Measurements from ENCODE around the gene RCOR3.
"Not testable (repeated sequence)": the region's sequence is repeated elsewhere in the genome, so short reads cannot be mapped to it uniquely, and the experiment has no call there.

Gene RCOR3

GRCh38 chr1:211296396-211296795, 37.2 kb downstream of the RCOR3 start:
- DNase-seq (ENCODE audit: low read depth) = no peak
- peaks cover 85% of the 10 kb centered on the region for H3K36me3 ChIP-seq (ENCODE audit: control insufficient read depth, insufficient read depth, low read length, severe bottlenecking)

GRCh38 chr1:211305044-211305443, 45.9 kb downstream of the RCOR3 start:
- Histone ChIP-seq H3K9ac (ENCODE audit: low read length) (no peak overlapping the region), H3K27me3 (replicated peaks; ENCODE audit: control insufficient read depth, insufficient read depth, low read length) (no peaks in the 10 kb centered on the region), H3K36me3 (ENCODE audit: control insufficient read depth, insufficient read depth, low read length, severe bottlenecking) (peaks cover 65% of the 10 kb centered on the region), H3K9me3 (ENCODE audit: control insufficient read depth, low read length) (no peaks in the 10 kb centered on the region), H3K4me3 (ENCODE audit: low read length) (no peak overlapping the region), H3K4me1 (ENCODE audit: control insufficient read depth, insufficient read depth, low read length) (peaks cover 13% of the 10 kb centered on the region)
- DNase-seq (ENCODE audit: low read depth) = peak; percentile 58

More at GRCh38 chr1:211296396-211296795, 37.2 kb downstream of the RCOR3 start:
- Histone ChIP-seq H3K9me3 (ENCODE audit: control insufficient read depth, low read length) (no peaks in the 10 kb centered on the region), H3K9ac (ENCODE audit: low read length) (no peak overlapping the region), H3K4me1 (ENCODE audit: control insufficient read depth, insufficient read depth, low read length) (no peaks in the 10 kb centered on the region), H3K4me3 (ENCODE audit: low read length) (no peak overlapping the region), H3K27me3 (replicated peaks; ENCODE audit: control insufficient read depth, insufficient read depth, low read length) (no peaks in the 10 kb centered on the region)

DNA sequence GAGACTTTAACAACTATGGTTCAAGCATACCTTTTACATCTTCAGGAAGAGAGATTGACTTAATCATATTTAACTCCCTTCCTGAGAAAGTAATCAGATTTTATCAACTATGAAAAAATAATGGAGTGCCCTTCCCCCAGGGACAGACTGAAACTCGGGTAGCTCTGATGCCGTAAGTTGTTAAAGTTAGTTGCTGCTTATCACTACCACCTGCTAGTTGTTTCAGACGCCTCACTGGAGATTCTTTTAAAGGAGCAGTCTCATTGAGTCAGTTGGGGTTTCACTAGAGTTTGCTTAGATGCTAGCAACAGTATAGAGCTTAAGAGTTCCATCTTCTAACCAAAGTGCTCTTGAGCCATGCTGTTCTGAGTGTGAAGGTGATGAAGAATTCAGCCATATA, 50.5 kb downstream of the RCOR3 start:
- H3K4me3 ChIP-seq (ENCODE audit: low read length) = no peak overlapping the region
- H3K4me1 ChIP-seq (ENCODE audit: control insufficient read depth, insufficient read depth, low read length) = peaks cover 10% of the 10 kb centered on the region
- H3K9me3 ChIP-seq (ENCODE audit: control insufficient read depth, low read length) = no peaks in the 10 kb centered on the region
- no peaks in the 10 kb centered on the region for H3K27me3 ChIP-seq (replicated peaks; ENCODE audit: control insufficient read depth, insufficient read depth, low read length)
- no peak overlapping the region for H3K9ac ChIP-seq (ENCODE audit: low read length)
- no peak for DNase-seq (ENCODE audit: low read depth)
- H3K36me3 ChIP-seq (ENCODE audit: control insufficient read depth, insufficient read depth, low read length, severe bottlenecking) = peaks cover 56% of the 10 kb centered on the region

GRCh38 chr1:211313392-211313791, 54.2 kb downstream of the RCOR3 start:
- peaks cover 61% of the 10 kb centered on the region for H3K36me3 ChIP-seq (ENCODE audit: control insufficient read depth, insufficient read depth, low read length, severe bottlenecking)
- no peaks in the 10 kb centered on the region for H3K9me3 ChIP-seq (ENCODE audit: control insufficient read depth, low read length)
- no peaks in the 10 kb centered on the region for H3K27me3 ChIP-seq (replicated peaks; ENCODE audit: control insufficient read depth, insufficient read depth, low read length)
- no peak overlapping the region for H3K4me3 ChIP-seq (ENCODE audit: low read length)
- DNase-seq (ENCODE audit: low read depth) = no peak
- H3K9ac ChIP-seq (ENCODE audit: low read length) = no peak overlapping the region
- peaks cover 11% of the 10 kb centered on the region for H3K4me1 ChIP-seq (ENCODE audit: control insufficient read depth, insufficient read depth, low read length)

GRCh38 chr1:211318576-211319280, 59.6 kb downstream of the RCOR3 start:
- DNase-seq (ENCODE audit: low read depth) = no peak
- H3K9ac ChIP-seq (ENCODE audit: low read length) = no peak overlapping the region
- H3K4me1 ChIP-seq (ENCODE audit: control insufficient read depth, insufficient read depth, low read length) = peaks cover 17% of the 10 kb centered on the region
- H3K27me3 ChIP-seq (replicated peaks; ENCODE audit: control insufficient read depth, insufficient read depth, low read length) = no peaks in the 10 kb centered on the region
- H3K9me3 ChIP-seq (ENCODE audit: control insufficient read depth, low read length) = no peaks in the 10 kb centered on the region
- H3K4me3 ChIP-seq (ENCODE audit: low read length) = no peak overlapping the region
- peaks cover 32% of the 10 kb centered on the region for H3K36me3 ChIP-seq (ENCODE audit: control insufficient read depth, insufficient read depth, low read length, severe bottlenecking)

DNA sequence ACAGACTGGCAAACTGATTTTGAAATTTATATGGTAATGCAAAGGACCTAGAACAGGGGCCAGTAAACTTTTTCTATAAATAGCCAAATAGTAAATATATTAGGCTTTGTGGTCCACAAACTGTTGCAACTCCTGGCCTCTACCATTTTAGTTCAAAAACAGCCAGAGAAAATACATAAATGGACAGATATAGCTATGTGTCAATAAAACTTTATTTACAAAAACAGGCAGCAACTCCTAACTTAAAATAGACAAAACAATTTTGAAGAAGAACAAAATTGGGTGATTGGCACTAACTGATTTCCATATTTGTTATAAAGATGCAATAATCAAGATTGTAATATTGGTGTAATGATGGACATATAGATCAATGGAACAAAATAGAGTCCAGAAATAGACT, 60.7 kb downstream of the RCOR3 start:
- Histone ChIP-seq H3K4me1 (ENCODE audit: control insufficient read depth, insufficient read depth, low read length) (peaks cover 17% of the 10 kb centered on the region), H3K36me3 (ENCODE audit: control insufficient read depth, insufficient read depth, low read length, severe bottlenecking) (peaks cover 21% of the 10 kb centered on the region), H3K9ac (ENCODE audit: low read length) (no peak overlapping the region), H3K27me3 (replicated peaks; ENCODE audit: control insufficient read depth, insufficient read depth, low read length) (no peaks in the 10 kb centered on the region), H3K4me3 (ENCODE audit: low read length) (no peak overlapping the region), H3K9me3 (ENCODE audit: control insufficient read depth, low read length) (no peaks in the 10 kb centered on the region)
- no peak for DNase-seq (ENCODE audit: low read depth)

DNA sequence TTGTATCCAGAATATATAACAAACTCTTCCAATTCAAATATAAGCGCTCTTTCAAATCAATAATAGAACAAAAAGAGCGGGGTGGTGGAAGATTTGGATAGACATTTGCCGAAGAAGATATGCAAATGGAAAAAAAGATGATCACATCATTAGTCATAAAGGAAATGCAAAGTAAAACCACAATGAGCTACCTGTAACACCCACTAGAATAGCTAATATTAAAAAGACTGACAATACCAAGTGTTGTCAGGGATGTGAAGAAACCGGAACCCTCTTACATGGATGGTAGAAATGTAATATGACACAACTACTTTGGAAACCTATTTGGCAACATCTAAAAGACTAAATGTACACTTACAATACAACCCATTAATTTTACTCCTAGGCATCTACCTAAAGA, 61.8 kb downstream of the RCOR3 start:
- Histone ChIP-seq H3K9me3 (ENCODE audit: control insufficient read depth, low read length) (no peaks in the 10 kb centered on the region), H3K4me1 (ENCODE audit: control insufficient read depth, insufficient read depth, low read length) (peaks cover 17% of the 10 kb centered on the region), H3K27me3 (replicated peaks; ENCODE audit: control insufficient read depth, insufficient read depth, low read length) (no peaks in the 10 kb centered on the region), H3K9ac (ENCODE audit: low read length) (no peak overlapping the region), H3K4me3 (ENCODE audit: low read length) (no peak overlapping the region), H3K36me3 (ENCODE audit: control insufficient read depth, insufficient read depth, low read length, severe bottlenecking) (peaks cover 10% of the 10 kb centered on the region)
- DNase-seq (ENCODE audit: low read depth) = no peak

DNA sequence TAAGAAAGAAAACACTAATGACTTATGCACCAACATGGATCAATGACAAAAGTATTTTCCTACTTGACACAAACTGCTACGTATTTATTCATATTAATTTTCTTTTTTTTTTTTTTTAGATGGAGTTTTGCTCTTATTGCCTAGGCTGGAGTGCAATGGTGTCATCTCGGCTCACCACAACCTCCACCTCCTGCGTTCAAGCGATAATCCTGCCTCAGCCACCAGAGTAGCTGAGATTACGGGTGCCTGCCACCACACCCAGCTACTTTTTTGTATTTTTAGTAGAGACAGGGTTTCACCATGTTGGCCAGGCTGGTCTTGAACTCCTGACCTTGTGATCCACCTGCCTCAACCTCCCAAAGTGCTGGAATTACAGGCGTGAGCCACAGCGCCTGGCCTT, 62.5 kb downstream of the RCOR3 start:
- H3K9ac ChIP-seq (ENCODE audit: low read length); H3K36me3 ChIP-seq (ENCODE audit: control insufficient read depth, insufficient read depth, low read length, severe bottlenecking); H3K9me3 ChIP-seq (ENCODE audit: control insufficient read depth, low read length); DNase-seq (ENCODE audit: low read depth); H3K4me3 ChIP-seq (ENCODE audit: low read length); H3K27me3 ChIP-seq (replicated peaks; ENCODE audit: control insufficient read depth, insufficient read depth, low read length): not testable (repeated sequence)
- H3K4me1 ChIP-seq (ENCODE audit: control insufficient read depth, insufficient read depth, low read length) = peaks cover 17% of the 10 kb centered on the region

- no peaks in the 10 kb centered on the region for H3K9me3 ChIP-seq (ENCODE audit: control insufficient read depth, low read length)
- no peak overlapping the region for H3K4me3 ChIP-seq (ENCODE audit: low read length)
- H3K9ac ChIP-seq (ENCODE audit: low read length) = no peak overlapping the region
- peaks cover 12% of the 10 kb centered on the region for H3K4me1 ChIP-seq (ENCODE audit: control insufficient read depth, insufficient read depth, low read length)
- H3K36me3 ChIP-seq (ENCODE audit: control insufficient read depth, insufficient read depth, low read length, severe bottlenecking) = no peaks in the 10 kb centered on the region
- DNase-seq (ENCODE audit: low read depth) = peak; percentile 85
- H3K27me3 ChIP-seq (replicated peaks; ENCODE audit: control insufficient read depth, insufficient read depth, low read length) = no peaks in the 10 kb centered on the region
Observed at GRCh38 chr1:211323156-211324063, 64.2 kb downstream of the RCOR3 start.

DNA sequence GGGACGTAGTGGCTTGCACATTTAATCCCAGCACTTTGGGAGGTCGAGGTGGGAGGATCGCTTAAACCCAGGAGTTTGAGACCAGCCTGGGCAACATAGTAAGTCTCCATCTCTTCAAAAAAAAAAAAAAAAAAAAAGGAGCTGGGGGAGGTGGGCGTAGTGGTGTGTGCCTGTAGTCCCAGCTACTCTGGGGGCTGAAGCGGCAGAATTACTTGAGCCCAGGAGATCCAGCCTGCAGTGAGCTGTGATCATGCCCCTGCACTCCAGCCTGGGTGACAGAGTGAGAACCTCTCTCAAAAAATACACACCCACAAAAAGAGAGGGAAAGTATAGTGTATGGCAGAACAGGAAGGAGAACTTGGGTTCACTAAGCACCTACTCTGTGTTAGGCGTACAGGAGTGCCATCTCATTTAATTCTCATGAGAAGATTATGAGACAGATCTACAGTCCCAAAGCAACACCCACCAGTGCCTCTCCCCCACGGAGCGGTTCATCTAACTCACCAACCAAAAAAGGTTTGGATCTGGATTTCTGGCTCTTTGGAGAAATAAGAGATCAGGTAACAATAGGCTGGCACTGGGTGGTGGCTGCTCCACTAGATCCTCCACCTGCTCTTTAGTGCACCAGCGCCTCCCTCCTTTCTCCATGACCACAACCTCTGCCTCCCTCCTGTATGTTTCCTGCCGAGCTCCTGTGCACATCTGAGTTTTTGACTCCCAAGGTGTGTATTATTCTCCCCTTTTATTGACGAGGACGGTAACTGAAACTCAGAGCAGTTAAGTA, 66.0 kb downstream of the RCOR3 start:
- Histone ChIP-seq H3K4me3 (ENCODE audit: low read length) (no peak overlapping the region), H3K9me3 (ENCODE audit: control insufficient read depth, low read length) (no peaks in the 10 kb centered on the region), H3K27me3 (replicated peaks; ENCODE audit: control insufficient read depth, insufficient read depth, low read length) (no peaks in the 10 kb centered on the region), H3K4me1 (ENCODE audit: control insufficient read depth, insufficient read depth, low read length) (peaks cover 6% of the 10 kb centered on the region), H3K36me3 (ENCODE audit: control insufficient read depth, insufficient read depth, low read length, severe bottlenecking) (no peaks in the 10 kb centered on the region), H3K9ac (ENCODE audit: low read length) (no peak overlapping the region)
- DNase-seq (ENCODE audit: low read depth) = no peak

DNA sequence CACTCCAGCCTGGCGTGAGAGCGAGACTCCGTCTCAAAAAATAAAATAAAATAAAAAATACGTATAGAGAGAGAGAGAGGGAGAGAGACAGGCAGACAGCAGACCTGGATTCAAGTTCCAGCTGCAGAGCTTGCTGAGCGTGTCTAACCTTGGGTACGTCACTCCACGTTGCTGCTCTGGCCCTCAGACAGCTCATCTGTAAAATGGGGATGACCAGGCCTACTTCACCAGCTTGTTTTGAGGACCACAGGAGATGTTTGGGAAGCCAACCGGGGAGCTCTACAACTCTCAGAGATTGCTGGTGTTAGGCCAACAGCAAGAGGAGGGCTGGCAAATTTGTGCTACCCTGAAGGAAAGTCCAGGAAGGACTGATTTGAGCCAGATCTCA, 67.0 kb downstream of the RCOR3 start:
- Histone ChIP-seq H3K9me3 (ENCODE audit: control insufficient read depth, low read length) (no peaks in the 10 kb centered on the region), H3K27me3 (replicated peaks; ENCODE audit: control insufficient read depth, insufficient read depth, low read length) (no peaks in the 10 kb centered on the region), H3K9ac (ENCODE audit: low read length) (peak overlapping the region; percentile 28), H3K4me1 (ENCODE audit: control insufficient read depth, insufficient read depth, low read length) (peaks cover 6% of the 10 kb centered on the region), H3K36me3 (ENCODE audit: control insufficient read depth, insufficient read depth, low read length, severe bottlenecking) (no peaks in the 10 kb centered on the region), H3K4me3 (ENCODE audit: low read length) (peak overlapping the region; percentile 83)
- DNase-seq (ENCODE audit: low read depth) = no peak

Data from adipocyte (in vitro differentiated cells).